Liver (tissue), 3 donors: ENCODE results near the gene FBXO34.

Experiments used
- TAF1 ChIP-seq: conservative IDR thresholded peaks from 2 replicates; pipeline ENCODE4 v1.6.1; 2016; ENCODE audit warnings: antibody characterized with exemption, mild to moderate bottlenecking
- YY1 ChIP-seq: IDR thresholded peaks from 2 replicates; pipeline ENCODE4 v1.6.1; 2016; ENCODE audit warnings: antibody characterized with exemption, mild to moderate bottlenecking
- TF ChIP-seq, protein P1 (sequence below): fragments of 150-350 bp; IDR thresholded peaks from 2 replicates; pipeline ENCODE4 v1.5.1; 2017; ENCODE audit warnings: improper control_type of control experiment, low read depth, low read length; ENCODE audit not compliant: missing input control
- TF ChIP-seq, protein P2 (sequence below): IDR thresholded peaks from 2 replicates; pipeline ENCODE4 v1.6.1; 2016; ENCODE audit warnings: antibody characterized with exemption
- donor health status: healthy.
- donor health status: healthy.

DNA sequence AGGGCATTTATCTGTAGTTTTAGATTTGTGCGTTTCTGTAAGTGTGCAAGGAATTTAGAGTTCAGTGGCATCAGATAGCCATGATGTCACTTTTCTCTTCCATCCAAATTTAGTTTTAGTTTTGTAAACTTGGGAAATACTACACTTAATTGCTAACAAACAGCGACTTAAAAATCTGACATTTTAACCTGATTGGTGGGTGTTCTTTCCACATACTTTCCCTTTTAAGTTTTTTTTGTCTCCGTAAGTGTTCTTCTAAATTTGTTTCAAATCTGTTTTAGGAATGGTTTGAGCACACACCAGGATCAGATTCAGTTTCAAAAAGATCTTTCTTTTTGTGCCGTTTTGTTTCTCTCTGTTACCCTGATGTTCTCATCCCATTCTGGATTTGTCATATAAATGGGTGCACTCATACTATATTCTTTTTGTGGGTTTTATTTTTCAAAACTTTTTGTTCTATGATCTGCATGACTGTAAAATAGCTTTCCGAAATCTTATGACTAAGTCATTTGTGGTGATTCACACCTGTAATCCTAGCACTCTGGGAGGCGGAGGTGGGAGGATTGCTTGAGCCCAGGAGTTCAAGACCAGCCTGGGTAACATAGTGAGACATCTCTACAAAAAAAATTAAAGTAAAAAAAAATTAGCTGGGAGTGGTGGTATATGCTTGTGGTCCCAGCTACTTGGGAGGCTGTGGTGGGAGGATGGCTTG, 58.9 kb downstream of the FBXO34 start:
- TF ChIP-seq, protein P1, sequence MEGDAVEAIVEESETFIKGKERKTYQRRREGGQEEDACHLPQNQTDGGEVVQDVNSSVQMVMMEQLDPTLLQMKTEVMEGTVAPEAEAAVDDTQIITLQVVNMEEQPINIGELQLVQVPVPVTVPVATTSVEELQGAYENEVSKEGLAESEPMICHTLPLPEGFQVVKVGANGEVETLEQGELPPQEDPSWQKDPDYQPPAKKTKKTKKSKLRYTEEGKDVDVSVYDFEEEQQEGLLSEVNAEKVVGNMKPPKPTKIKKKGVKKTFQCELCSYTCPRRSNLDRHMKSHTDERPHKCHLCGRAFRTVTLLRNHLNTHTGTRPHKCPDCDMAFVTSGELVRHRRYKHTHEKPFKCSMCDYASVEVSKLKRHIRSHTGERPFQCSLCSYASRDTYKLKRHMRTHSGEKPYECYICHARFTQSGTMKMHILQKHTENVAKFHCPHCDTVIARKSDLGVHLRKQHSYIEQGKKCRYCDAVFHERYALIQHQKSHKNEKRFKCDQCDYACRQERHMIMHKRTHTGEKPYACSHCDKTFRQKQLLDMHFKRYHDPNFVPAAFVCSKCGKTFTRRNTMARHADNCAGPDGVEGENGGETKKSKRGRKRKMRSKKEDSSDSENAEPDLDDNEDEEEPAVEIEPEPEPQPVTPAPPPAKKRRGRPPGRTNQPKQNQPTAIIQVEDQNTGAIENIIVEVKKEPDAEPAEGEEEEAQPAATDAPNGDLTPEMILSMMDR, result no peak
- TF ChIP-seq, protein P2, sequence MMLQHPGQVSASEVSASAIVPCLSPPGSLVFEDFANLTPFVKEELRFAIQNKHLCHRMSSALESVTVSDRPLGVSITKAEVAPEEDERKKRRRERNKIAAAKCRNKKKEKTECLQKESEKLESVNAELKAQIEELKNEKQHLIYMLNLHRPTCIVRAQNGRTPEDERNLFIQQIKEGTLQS, result no peak
- TF ChIP-seq YY1 (no peak), TAF1 (no peak)
